ENCODE measurements around the gene SNX24.
"Not testable (repeated sequence)": the region's sequence is repeated elsewhere in the genome, so short reads cannot be mapped to it uniquely, and the experiment has no call there.

SNX24 gene

GRCh38 chr5:122971333-122971732 lies 125.9 kb downstream of the SNX24 start:
- no peak for DNase-seq

DNA sequence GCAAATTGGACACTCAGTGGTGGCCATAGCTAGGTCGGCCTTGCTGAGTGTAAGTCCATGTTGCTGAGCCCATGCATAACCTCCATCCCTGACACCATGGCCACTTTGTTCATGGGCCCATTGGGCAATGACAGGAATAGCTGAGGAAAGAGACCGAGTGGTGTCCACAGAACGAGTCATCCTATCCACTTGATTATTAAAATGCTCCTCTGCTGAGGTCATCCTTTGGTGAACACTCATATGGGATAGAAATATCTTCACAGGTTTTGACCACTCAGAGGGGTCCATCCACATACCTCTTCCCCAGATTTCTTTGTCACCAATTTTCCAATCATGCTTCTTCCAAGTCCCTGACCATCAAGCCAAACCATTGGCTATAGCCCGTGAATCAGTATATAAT lies 127.5 kb downstream of the SNX24 start:
- DNase-seq: no peak

DNA sequence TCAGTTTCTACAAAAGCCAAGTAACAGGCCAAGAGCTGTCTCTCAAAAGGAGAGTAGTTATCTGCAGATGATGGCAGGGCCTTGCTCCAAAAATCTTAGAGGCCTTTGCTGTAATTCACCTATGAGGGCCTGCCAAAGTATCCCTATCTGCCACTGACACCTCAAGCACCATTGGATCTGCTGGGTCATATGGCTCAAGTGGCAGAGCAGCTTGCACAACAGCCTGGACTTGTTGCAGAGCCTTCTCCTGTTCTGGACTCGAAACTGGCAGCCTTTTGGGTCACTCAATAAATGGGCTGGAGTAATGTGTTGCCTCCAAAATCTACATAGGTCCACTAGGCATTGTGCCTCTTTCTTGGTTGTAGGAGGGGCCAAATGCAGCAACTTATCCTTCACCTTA lies 128.3 kb downstream of the SNX24 start:
- DNase-seq: not testable (repeated sequence)

GRCh38 chr5:122974251-122974650 lies 128.8 kb downstream of the SNX24 start:
- DNase-seq: not testable (repeated sequence)

DNA sequence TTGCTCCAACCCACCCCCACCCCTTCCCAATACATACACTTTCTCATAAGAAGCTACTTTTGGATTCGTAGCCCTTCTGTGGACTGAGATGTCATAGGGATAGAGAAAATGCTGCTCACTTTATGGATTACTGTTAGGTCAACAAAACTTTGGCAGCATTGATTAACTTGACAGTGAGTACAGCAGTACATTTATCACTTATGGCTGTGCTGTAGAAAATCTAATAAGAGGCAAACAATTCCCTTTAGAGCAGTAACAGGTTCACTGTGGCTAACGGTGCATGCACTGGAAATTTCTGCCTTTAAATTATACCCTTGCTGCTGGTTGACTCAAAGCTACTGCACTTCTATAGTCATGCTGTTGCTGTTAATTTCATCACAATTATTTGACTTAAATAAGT lies 131.9 kb downstream of the SNX24 start:
- DNase-seq: no peak

GRCh38 chr5:122978068-122978467 lies 132.7 kb downstream of the SNX24 start:
- no peak for DNase-seq

- DNase-seq: no peak
Measured at GRCh38 chr5:122978644-122979297, 133.4 kb downstream of the SNX24 start.

DNA sequence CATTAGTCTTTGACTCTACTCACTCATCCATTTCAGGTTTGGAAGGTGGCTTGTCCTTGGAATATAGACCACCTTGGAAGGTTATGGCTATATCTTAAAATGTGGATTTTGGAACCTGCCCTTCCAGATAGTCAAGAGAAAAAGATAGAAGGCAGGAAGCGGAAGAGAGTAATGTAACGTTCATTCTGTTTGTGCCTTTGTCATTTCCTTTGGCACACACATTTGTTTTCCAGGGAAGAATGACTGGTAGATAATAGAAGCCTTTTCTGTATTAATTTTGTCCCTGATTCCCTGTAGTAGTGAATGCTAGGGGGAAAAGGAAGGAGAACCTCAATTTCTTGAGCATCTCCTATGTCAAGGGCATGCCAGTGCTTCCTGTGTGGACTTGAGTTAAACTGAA lies 136.4 kb downstream of the SNX24 start:
- DNase-seq: no peak

GRCh38 chr5:122982376-122982775 lies 137.0 kb downstream of the SNX24 start:
- DNase-seq: no peak

DNA sequence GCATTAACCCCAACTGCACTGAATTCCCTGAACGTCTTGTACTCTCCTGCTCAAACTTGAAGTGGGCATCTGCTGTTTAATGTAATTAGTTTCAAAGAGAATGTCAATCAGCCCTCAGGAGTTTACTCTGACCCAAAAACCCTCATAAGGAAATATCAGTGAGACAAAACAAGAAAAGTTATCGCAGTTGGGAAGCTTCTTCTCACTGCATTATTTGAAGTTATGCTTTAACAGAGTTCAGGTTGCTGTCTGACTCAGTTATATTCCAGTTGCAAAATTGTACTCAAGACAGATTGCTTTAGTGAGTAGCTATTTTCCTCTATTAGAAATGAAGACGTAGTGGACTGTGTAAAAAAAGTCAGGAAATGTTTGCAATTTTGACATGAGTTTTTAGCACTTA lies 139.0 kb downstream of the SNX24 start:
- no peak for DNase-seq

DNA sequence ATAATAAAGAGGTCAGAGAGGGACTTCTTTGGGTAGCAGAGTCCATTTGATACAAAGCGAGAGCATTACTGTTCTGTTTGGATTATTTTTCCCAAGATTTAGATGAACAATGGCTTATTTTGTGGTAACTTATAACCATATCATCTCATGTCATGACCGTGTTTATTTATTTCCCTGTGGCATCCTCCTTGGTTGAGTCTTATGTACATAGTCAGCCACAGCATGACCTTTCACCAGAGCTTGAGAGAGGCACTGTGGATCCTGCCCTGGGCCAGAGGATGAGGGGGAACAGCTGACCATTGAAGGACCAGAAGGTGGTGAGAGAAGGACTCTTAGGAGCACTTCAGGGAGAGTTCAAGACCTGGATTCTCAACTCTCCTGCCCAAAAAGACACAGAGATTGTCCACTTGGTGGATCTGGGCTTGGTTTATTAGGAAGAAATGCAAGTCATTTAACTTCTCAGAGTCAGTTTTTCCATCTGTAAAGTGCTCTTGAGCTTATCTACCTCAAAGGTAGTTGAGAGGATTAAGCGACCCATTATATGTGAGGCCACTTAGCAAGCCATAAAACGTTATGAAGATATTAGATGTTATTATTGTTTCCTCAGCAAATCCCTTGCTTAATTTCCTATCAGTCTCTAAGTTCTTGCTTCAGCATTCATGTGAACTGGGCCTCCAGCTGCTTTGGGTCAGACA lies 139.7 kb downstream of the SNX24 start:
- no peak for DNase-seq

DNA sequence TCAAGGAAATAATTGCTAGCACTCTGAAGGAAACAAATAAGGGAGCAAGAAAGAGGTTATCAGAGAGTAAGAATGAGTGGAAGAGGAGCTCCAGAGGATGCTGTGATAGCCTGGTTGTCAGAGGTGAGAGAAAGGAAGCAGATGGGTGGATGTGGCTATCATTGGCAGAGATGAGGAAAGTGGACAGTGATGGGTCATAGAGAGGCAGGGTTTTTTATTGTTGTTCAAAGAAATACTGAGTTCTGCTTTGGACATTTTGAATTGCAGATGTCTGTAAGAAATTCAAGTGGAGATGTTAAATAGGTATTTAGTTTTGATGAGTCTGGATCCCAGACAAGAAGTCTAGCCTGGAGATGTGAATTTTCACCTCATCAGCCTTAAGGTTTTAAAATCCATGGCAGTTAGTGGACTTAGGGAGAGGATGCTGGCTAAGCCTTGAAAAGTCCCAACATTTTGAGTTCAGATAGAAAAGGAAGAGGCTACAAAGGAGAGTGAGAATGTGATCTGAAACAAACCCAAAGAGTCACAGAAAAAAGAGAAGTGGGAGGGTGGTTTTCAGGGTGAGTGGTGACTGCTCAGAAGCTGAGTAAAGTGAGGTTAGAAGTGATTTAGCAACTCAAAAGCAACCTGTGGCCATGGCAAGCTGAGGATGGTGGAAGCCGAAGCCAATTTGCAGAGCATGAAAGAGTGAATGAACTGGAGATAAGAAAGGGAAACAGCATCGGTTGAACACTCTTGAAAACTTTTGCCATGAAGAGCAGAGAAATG lies 140.7 kb downstream of the SNX24 start:
- no peak for DNase-seq

DNA sequence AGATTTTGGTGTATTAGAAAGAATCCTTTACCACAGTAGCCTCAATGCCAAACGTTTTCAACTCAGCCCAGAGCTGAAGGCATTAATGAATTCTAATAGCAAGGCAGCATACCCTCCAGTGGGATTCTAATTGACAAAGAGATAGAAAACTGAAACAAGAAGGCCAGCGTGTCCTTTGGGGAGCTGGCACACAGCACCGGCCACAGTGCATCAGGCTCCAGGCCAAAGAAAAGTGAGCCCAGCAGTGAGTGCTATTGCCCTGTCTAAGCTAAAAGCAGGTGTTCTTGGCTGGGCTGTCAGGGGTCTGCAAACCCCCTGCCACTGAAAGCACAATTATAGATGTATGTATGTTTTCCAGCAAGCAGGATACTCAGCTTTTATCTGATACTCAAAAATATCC lies 150.7 kb downstream of the SNX24 start:
- DNase-seq: no peak

- DNase-seq: no peak
Measured at GRCh38 chr5:122997294-122997693, 151.9 kb downstream of the SNX24 start.

DNA sequence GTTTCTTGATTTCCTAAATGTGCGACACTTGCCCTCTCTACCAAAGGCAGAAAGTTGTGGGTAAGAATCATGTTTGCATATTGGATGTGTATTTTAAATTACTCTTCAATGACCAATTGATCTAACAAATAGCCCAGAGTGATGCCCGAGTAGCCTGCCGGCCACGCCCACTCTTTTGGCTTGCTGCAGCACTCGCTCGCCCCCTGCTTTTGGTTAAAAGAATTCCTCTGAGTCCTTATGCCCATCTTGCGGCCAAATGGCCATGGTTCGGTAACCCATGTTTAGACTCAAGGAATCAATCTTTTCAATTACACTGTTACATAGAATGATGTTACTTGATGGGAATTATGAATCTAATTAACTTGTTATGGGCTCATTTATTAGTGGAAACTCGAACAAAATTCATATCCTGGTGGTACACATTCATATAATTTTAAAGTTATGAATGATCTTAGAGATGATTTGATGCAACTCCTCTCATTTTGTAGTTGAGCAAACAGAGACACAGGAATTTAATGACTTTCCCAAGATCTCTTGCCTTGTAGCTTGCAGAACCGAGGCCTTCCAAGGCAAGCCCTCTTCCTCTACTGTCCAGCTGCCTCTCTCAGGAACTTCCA lies 154.6 kb downstream of the SNX24 start:
- peak; percentile 15 for DNase-seq

DNA sequence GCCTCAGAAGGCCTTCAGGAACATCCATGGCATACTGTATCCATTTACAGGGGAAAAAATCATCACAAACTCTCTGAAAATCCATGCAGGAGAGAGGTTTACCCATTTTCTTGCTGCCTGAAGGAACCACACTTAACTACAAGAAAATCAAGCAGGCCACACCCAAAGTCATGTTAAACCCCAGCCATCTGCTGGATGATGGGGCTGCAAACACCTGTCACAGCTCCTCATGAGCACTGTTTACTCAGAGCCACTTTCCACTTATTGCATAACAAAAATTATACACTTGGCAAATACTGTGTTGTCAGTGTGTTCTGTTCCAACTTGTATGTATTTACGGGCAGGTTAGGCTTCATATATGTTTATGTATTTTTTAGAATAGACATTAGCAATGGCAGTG lies 155.3 kb downstream of the SNX24 start:
- DNase-seq: no peak

GRCh38 chr5:123001808-123002207 lies 156.4 kb downstream of the SNX24 start:
- no peak for DNase-seq

DNA sequence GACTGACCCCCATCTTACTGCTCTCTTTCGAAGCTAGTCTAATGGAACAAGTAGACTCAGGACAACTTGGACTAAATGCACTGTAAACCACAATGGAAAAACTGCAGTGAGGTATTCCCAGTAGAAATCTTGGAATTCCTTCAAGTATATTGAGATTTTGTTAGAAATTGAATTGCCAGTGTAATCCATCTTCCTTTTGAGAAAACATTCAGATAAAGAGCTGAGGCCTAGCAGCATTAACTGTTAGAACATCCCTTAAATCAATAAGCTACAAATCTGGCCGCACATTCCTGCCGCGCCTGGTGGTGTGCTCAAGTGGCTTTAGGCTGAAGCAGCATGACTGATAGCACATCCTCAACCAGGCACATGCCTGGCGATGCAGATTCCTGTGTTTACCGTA lies 161.8 kb downstream of the SNX24 start:
- no peak for DNase-seq

DNA sequence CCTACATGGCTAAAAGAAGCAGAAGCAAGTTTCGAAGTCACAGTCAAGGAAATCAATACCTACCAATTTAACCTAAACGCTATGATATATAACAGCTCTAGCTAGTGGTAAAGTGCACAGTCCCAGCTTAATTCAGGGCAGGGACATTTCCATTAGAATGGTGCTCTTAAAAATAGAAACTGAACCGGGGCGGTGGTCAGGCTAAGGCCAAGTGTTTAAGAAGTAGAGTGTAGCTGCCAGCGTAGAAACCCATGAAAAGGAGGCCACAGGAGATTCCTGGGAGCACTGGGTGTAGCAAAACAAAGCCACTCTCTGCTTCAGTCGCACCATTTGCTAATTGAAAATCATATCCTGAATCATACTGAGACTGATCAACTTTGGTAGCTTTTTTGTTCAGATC lies 162.3 kb downstream of the SNX24 start:
- DNase-seq: no peak

GRCh38 chr5:123012321-123012720 lies 166.9 kb downstream of the SNX24 start:
- DNase-seq: no peak

- no peak for DNase-seq
Measured at GRCh38 chr5:123014689-123015088, 169.3 kb downstream of the SNX24 start.

GRCh38 chr5:123028222-123028621 lies 182.8 kb downstream of the SNX24 start:
- no peak for DNase-seq

GRCh38 chr5:123033157-123033671 lies 187.8 kb downstream of the SNX24 start:
- DNase-seq: no peak
